Activated T-cell treated with anti-CD3 and anti-CD28 coated beads, Interleukin-2, amount 50 U/mL, for 24 hours (primary cell): ENCODE measurements around the gene ARHGAP33.

ENCODE experiments used
- DNase-seq: peaks from one replicate; pipeline ENCODE4 v3.0.0-alpha.2; 2020
- H3K27ac Mint-ChIP-seq: 2 replicates; pipeline ENCODE4 v1.8.0; 2020; ENCODE audit warnings: mild to moderate bottlenecking, mixed read lengths
- H3K27me3 Mint-ChIP-seq: 2 replicates; pipeline ENCODE4 v1.8.0; 2020; ENCODE audit warnings: mixed read lengths
- H3K36me3 Mint-ChIP-seq: 2 replicates; pipeline ENCODE4 v1.8.0; 2020; ENCODE audit warnings: low read depth, mixed read lengths
- H3K4me1 Mint-ChIP-seq: 2 replicates; pipeline ENCODE4 v1.8.0; 2020; ENCODE audit warnings: low read depth, mixed read lengths
- H3K4me3 Mint-ChIP-seq: 2 replicates; pipeline ENCODE4 v1.8.0; 2020; ENCODE audit warnings: mild to moderate bottlenecking, moderate library complexity, mixed read lengths
- H3K9me3 Mint-ChIP-seq: 2 replicates; pipeline ENCODE4 v1.8.0; 2020; ENCODE audit warnings: mixed read lengths

ARHGAP33 gene

GRCh38 chr19:35775298-35776101 is at the start of gene ARHGAP33:
Gene ARHGAP33, plus strand, starts transcription at chr19:35775564. Its CDS starts 95 bp downstream, at chr19:35775659.
- DNase-seq: peak; percentile 99
- no peak within 1 kb of the TSS for H3K27ac Mint-ChIP-seq
- peak within 1 kb of the TSS; percentile 73 for H3K4me3 Mint-ChIP-seq
- H3K4me1 Mint-ChIP-seq: peaks cover 10% of the 10 kb centered on the region
- no peaks in the 10 kb centered on the region for H3K9me3 Mint-ChIP-seq
- H3K36me3 Mint-ChIP-seq: peaks cover 6% of the 10 kb centered on the region
- H3K27me3 Mint-ChIP-seq: no peaks in the 10 kb centered on the region

- Mint-ChIP-seq H3K36me3 (peaks cover 98% of the 10 kb centered on the region), H3K9me3 (no peaks in the 10 kb centered on the region), H3K4me3 (no peak overlapping the region), H3K4me1 (peaks cover 4% of the 10 kb centered on the region), H3K27me3 (no peaks in the 10 kb centered on the region), H3K27ac (peak overlapping the region; percentile 42)
- no peak for DNase-seq
These were observed 48.1 kb upstream of the ARHGAP33 start for GRCh38 chr19:35727053-35727955.

DNA sequence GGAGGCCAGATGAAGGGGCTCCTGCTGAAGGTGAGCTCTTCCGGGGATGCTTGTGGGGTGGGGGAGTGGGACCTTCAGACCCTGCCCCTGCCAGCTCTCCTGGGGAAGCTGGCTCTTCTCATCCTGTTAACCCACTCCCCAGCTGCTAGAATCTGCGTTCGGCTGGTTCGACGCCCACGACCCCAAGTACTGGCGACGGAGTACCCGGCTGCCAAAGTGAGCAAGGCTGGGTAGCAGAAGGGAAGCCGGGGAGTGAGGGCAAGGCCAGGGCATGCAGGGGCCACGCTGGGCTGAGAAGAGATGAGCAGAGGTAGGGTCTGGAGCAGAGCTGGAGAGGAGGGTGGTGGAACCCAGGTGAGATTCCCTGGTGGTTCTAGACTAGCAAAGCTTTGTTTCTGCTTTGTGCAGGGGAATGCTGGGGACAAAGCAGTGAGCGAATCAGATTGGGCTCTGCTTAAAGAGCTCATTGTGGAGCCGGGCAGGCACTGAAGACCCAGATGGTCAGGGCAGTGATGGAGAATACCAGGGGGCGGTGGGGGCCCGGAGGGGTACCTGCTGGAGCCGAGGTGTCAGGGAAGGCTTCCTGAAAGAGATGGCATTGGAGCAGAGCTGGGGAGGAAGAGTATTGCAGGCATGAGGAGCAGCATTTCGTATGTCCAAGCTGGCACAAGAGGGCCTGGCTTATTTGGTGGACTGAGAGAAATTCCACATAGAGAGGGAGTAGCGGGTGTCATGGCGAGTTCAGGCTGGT is 47.2 kb upstream of the ARHGAP33 start:
- peak overlapping the region; percentile 70 for H3K27ac Mint-ChIP-seq
- no peak for DNase-seq
- no peaks in the 10 kb centered on the region for H3K9me3 Mint-ChIP-seq
- H3K36me3 Mint-ChIP-seq: peaks cover 95% of the 10 kb centered on the region
- no peak overlapping the region for H3K4me3 Mint-ChIP-seq
- H3K4me1 Mint-ChIP-seq: no peaks in the 10 kb centered on the region
- no peaks in the 10 kb centered on the region for H3K27me3 Mint-ChIP-seq

DNA sequence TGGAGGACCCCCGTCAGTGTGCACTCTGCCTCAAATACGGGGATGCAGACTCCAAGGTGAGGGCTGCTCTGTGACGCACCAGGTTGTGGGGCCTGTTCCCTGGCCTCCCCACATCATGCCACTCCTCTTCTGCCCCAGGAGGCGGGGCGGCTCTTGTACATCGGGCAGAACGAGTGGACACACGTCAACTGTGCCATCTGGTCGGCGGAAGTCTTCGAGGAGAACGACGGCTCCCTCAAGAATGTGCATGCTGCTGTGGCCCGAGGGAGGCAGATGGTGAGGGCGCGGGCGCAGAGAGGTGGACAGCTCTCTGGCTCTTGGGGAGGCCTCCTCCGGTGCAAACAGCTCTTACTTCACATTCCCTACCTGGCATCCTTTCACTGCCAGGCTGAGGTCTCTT is 46.3 kb upstream of the ARHGAP33 start:
- Mint-ChIP-seq H3K36me3 (peaks cover 96% of the 10 kb centered on the region), H3K4me3 (no peak overlapping the region), H3K9me3 (no peaks in the 10 kb centered on the region), H3K4me1 (no peaks in the 10 kb centered on the region), H3K27ac (peak overlapping the region; percentile 18), H3K27me3 (no peaks in the 10 kb centered on the region)
- no peak for DNase-seq

- Mint-ChIP-seq H3K36me3 (peaks cover 96% of the 10 kb centered on the region), H3K4me1 (peaks cover under 1% of the 10 kb centered on the region), H3K27me3 (no peaks in the 10 kb centered on the region), H3K4me3 (no peak overlapping the region), H3K9me3 (no peaks in the 10 kb centered on the region), H3K27ac (peak overlapping the region; percentile 63)
- no peak for DNase-seq
These were observed 45.6 kb upstream of the ARHGAP33 start for GRCh38 chr19:35729763-35730162.

GRCh38 chr19:35730326-35730725 is 45.0 kb upstream of the ARHGAP33 start:
- no peak for DNase-seq
- H3K27ac Mint-ChIP-seq: peak overlapping the region; percentile 63
- no peaks in the 10 kb centered on the region for H3K9me3 Mint-ChIP-seq
- no peak overlapping the region for H3K4me3 Mint-ChIP-seq
- H3K36me3 Mint-ChIP-seq: peaks cover 96% of the 10 kb centered on the region
- H3K4me1 Mint-ChIP-seq: peaks cover 2% of the 10 kb centered on the region
- H3K27me3 Mint-ChIP-seq: no peaks in the 10 kb centered on the region

DNA sequence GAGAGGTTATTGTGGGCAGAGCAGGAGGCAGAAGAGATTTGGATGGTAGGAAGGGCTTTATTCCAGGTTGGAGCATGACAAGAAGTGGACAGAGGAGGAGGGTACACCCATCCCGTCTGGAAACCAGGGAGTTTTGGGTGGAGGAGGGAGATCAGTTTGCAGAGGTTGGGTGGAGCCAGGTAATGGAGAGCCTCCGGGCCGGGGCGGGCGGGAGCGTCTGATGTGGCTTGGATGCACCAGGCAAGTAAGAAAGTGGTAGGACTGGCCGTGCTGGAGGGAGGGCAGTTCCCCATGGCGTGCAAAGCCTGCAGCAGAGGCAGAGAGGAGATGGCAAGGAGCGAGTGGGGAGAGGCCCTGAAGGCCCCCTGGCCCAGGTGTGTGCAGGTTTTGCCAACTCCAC is 44.0 kb upstream of the ARHGAP33 start:
- Mint-ChIP-seq H3K4me3 (no peak overlapping the region), H3K9me3 (no peaks in the 10 kb centered on the region), H3K4me1 (peaks cover 5% of the 10 kb centered on the region), H3K27me3 (no peaks in the 10 kb centered on the region), H3K27ac (peak overlapping the region; percentile 38), H3K36me3 (peaks cover 96% of the 10 kb centered on the region)
- no peak for DNase-seq

DNA sequence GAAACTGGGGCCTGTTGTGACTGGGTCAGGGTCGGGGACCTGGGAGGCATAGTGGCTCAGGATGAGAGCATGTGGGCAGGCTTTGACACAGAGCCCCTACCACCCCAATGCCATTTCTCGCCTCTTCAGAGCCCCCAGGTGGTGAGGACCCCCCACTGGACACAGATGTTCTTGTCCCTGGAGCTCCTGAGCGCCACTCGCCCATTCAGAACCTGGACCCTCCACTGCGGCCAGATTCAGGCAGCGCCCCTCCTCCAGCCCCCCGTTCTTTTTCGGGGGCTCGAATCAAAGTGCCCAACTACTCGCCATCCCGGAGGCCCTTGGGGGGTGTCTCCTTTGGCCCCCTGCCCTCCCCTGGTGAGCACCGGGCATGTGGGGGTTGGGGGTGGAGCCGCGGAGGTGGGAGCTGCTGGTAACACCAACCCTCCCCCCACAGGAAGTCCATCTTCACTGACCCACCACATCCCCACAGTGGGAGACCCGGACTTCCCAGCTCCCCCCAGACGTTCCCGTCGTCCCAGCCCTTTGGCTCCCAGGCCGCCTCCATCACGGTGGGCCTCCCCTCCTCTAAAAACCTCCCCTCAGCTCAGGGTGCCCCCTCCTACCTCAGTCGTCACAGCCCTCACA is 43.5 kb upstream of the ARHGAP33 start:
- no peaks in the 10 kb centered on the region for H3K27me3 Mint-ChIP-seq
- no peak overlapping the region for H3K4me3 Mint-ChIP-seq
- peaks cover 8% of the 10 kb centered on the region for H3K4me1 Mint-ChIP-seq
- H3K27ac Mint-ChIP-seq: peak overlapping the region; percentile 37
- peaks cover 96% of the 10 kb centered on the region for H3K36me3 Mint-ChIP-seq
- DNase-seq: no peak
- H3K9me3 Mint-ChIP-seq: no peaks in the 10 kb centered on the region

DNA sequence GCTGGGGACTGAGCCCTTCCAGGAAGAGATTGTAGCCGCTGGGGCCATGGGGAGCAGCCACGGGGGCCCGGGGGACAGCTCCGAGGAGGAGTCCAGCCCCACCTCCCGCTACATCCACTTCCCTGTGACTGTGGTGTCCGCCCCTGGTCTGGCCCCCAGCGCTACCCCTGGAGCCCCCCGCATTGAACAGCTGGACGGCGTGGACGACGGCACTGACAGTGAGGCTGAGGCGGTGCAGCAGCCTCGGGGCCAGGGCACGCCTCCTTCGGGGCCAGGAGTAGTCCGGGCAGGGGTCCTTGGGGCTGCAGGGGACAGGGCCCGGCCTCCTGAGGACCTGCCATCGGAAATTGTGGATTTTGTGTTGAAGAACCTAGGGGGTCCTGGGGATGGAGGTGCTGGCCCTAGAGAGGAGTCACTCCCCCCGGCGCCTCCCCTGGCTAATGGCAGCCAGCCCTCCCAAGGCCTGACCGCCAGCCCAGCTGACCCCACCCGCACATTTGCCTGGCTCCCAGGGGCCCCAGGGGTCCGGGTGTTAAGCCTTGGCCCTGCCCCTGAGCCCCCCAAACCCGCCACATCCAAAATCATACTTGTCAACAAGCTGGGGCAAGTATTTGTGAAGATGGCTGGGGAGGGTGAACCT is 42.7 kb upstream of the ARHGAP33 start:
- Mint-ChIP-seq H3K36me3 (peaks cover 96% of the 10 kb centered on the region), H3K4me1 (peaks cover 11% of the 10 kb centered on the region), H3K4me3 (no peak overlapping the region), H3K27ac (no peak overlapping the region), H3K27me3 (no peaks in the 10 kb centered on the region), H3K9me3 (no peaks in the 10 kb centered on the region)
- no peak for DNase-seq

DNA sequence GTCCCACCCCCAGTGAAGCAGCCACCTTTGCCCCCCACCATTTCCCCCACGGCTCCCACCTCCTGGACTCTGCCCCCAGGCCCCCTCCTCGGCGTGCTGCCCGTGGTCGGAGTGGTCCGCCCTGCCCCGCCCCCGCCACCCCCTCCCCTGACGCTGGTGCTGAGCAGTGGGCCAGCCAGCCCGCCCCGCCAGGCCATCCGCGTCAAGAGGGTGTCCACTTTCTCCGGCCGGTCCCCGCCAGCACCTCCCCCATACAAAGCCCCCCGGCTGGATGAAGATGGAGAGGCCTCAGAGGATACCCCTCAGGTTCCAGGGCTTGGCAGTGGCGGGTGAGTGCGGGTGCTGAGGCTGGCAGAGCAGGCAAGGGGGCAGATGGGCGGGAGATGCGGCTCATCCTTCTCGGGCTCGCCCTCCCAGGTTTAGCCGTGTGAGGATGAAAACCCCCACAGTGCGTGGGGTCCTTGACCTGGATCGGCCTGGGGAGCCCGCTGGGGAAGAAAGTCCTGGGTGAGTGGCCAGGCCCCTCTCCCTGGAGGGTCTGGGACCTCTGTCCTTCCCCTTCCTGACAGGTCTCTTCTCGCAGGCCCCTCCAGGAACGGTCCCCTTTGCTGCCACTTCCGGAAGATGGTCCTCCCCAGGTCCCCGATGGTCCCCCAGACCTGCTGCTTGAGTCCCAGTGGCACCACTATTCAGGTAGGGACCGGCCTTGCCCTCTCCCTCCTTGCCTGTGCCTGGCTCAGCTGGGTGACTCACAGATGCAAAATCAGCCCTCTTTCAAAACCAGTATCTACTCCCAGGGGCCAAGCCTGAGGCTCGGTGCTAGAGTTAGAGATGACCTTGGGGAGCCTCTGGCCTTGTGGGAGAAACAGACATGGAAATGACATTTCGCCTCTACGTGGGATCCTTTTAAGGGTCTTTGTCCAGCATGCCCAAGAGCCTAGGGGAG is 41.9 kb upstream of the ARHGAP33 start:
- H3K27ac Mint-ChIP-seq: peak overlapping the region; percentile 77
- no peaks in the 10 kb centered on the region for H3K9me3 Mint-ChIP-seq
- no peak overlapping the region for H3K4me3 Mint-ChIP-seq
- no peaks in the 10 kb centered on the region for H3K27me3 Mint-ChIP-seq
- peaks cover 96% of the 10 kb centered on the region for H3K36me3 Mint-ChIP-seq
- H3K4me1 Mint-ChIP-seq: peaks cover 11% of the 10 kb centered on the region
- DNase-seq: no peak

- no peak for DNase-seq
- Mint-ChIP-seq H3K4me3 (no peak overlapping the region), H3K27ac (peak overlapping the region; percentile 77), H3K4me1 (peaks cover 17% of the 10 kb centered on the region), H3K36me3 (peaks cover 96% of the 10 kb centered on the region), H3K9me3 (no peaks in the 10 kb centered on the region), H3K27me3 (no peaks in the 10 kb centered on the region)
These were observed 41.1 kb upstream of the ARHGAP33 start for GRCh38 chr19:35734273-35734672.

- H3K27ac Mint-ChIP-seq: peak overlapping the region; percentile 77
- no peak overlapping the region for H3K4me3 Mint-ChIP-seq
- H3K27me3 Mint-ChIP-seq: no peaks in the 10 kb centered on the region
- peaks cover 95% of the 10 kb centered on the region for H3K36me3 Mint-ChIP-seq
- DNase-seq: no peak
- peaks cover 23% of the 10 kb centered on the region for H3K4me1 Mint-ChIP-seq
- no peaks in the 10 kb centered on the region for H3K9me3 Mint-ChIP-seq
These were observed 40.5 kb upstream of the ARHGAP33 start for GRCh38 chr19:35734889-35735288.
